ENCODE measurements around the gene STRN. TPM values are rescaled to one million over a fixed set of nuclear protein-coding genes. Genes with fewer than 3 reads are reported as not detected.

Gene STRN
- total RNA-seq, 1 donor from 2014 or later = 26.1 TPM

- DNase-seq (ENCODE audit: extremely low spot score, unreplicated experiment) = no peak
- Mint-ChIP-seq H3K9me3 (no peaks in the 10 kb centered on the region), H3K27me3 (no peaks in the 10 kb centered on the region), H3K36me3 (no peaks in the 10 kb centered on the region), H3K4me3 (no peak overlapping the region), H3K27ac (no peak overlapping the region), H3K4me1 (ENCODE audit: unreplicated experiment) (peaks cover under 1% of the 10 kb centered on the region)
- TF ChIP-seq, protein P1, sequence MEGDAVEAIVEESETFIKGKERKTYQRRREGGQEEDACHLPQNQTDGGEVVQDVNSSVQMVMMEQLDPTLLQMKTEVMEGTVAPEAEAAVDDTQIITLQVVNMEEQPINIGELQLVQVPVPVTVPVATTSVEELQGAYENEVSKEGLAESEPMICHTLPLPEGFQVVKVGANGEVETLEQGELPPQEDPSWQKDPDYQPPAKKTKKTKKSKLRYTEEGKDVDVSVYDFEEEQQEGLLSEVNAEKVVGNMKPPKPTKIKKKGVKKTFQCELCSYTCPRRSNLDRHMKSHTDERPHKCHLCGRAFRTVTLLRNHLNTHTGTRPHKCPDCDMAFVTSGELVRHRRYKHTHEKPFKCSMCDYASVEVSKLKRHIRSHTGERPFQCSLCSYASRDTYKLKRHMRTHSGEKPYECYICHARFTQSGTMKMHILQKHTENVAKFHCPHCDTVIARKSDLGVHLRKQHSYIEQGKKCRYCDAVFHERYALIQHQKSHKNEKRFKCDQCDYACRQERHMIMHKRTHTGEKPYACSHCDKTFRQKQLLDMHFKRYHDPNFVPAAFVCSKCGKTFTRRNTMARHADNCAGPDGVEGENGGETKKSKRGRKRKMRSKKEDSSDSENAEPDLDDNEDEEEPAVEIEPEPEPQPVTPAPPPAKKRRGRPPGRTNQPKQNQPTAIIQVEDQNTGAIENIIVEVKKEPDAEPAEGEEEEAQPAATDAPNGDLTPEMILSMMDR (conservative IDR thresholded peaks at IDR 0.05) = no peak
These were observed 154.1 kb downstream of the STRN start for GRCh38 chr2:36812196-36812595.

GRCh38 chr2:36811071-36811470 lies 155.3 kb downstream of the STRN start:
- Mint-ChIP-seq H3K4me3 (no peak overlapping the region), H3K9me3 (no peaks in the 10 kb centered on the region), H3K27me3 (no peaks in the 10 kb centered on the region), H3K36me3 (no peaks in the 10 kb centered on the region), H3K27ac (no peak overlapping the region), H3K4me1 (ENCODE audit: unreplicated experiment) (peaks cover 6% of the 10 kb centered on the region)
- no peak for DNase-seq (ENCODE audit: extremely low spot score, unreplicated experiment)
- TF ChIP-seq, protein P1 (conservative IDR thresholded peaks at IDR 0.05) = no peak

GRCh38 chr2:36809069-36809445 lies 157.3 kb downstream of the STRN start:
- TF ChIP-seq, protein P1 (conservative IDR thresholded peaks at IDR 0.05) = no peak
- H3K4me3 Mint-ChIP-seq = no peak overlapping the region
- H3K4me1 Mint-ChIP-seq (ENCODE audit: unreplicated experiment) = peaks cover 11% of the 10 kb centered on the region
- H3K36me3 Mint-ChIP-seq = no peaks in the 10 kb centered on the region
- no peaks in the 10 kb centered on the region for H3K9me3 Mint-ChIP-seq
- no peak for DNase-seq (ENCODE audit: extremely low spot score, unreplicated experiment)
- no peak overlapping the region for H3K27ac Mint-ChIP-seq
- H3K27me3 Mint-ChIP-seq = no peaks in the 10 kb centered on the region

GRCh38 chr2:36808386-36809068 lies 157.8 kb downstream of the STRN start:
- no peak for DNase-seq (ENCODE audit: extremely low spot score, unreplicated experiment)
- TF ChIP-seq, protein P1 (conservative IDR thresholded peaks at IDR 0.05) = no peak
- H3K9me3 Mint-ChIP-seq = no peaks in the 10 kb centered on the region
- H3K27ac Mint-ChIP-seq = no peak overlapping the region
- no peak overlapping the region for H3K4me3 Mint-ChIP-seq
- H3K36me3 Mint-ChIP-seq = no peaks in the 10 kb centered on the region
- peaks cover 11% of the 10 kb centered on the region for H3K4me1 Mint-ChIP-seq (ENCODE audit: unreplicated experiment)
- H3K27me3 Mint-ChIP-seq = no peaks in the 10 kb centered on the region

DNA sequence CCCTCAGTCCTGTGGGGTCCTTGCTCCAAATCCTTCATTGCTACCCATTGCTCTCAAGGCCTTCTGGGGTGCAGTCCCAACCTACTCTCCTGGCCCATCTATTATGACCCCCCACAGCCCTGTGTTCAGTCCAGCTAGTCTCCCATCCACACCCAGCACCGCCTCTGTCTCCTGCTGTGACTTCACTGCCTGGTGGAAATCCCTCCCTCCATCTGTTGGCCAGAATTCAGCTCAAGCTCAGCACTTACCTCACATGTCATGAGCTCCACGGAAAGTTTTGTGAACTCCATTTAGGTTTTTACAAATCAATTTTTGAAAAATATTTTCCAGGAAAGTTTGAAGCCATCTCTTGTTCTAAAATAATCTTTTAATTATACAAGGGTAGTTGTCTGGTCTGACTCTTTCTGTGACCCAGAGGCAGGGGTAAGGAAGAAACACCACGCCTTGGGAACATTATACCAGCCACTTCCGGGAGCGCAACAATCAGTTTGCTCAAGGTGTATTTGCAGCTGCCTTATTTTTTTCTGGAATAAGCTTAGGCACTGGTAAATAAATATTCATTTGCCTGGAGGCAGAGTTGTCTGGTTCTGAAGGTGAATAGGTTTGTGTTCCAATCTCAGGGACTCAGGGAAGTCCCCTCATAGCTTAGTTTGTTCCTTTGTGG lies 159.0 kb downstream of the STRN start:
- H3K27ac Mint-ChIP-seq = no peak overlapping the region
- TF ChIP-seq, protein P1 (conservative IDR thresholded peaks at IDR 0.05) = no peak
- H3K4me1 Mint-ChIP-seq (ENCODE audit: unreplicated experiment) = peaks cover 11% of the 10 kb centered on the region
- no peaks in the 10 kb centered on the region for H3K9me3 Mint-ChIP-seq
- no peaks in the 10 kb centered on the region for H3K36me3 Mint-ChIP-seq
- no peaks in the 10 kb centered on the region for H3K27me3 Mint-ChIP-seq
- no peak overlapping the region for H3K4me3 Mint-ChIP-seq
- no peak for DNase-seq (ENCODE audit: extremely low spot score, unreplicated experiment)
